Measurements from ENCODE around the gene CERS3.

- TF ChIP-seq POLR2AphosphoS5 (IDR thresholded peaks at IDR 0.05; ENCODE audit: borderline replicate concordance, low read depth, low read length), result no peak
- no peak for TF ChIP-seq EZH2 (IDR thresholded peaks at IDR 0.05)
Measured at GRCh38 chr15:100533886-100534285, 5.1 kb upstream of the CERS3 start.
